GM19395 (cell line): ENCODE measurements around the gene HSPA1A.
"Not testable (repeated sequence)": the region's sequence is repeated elsewhere in the genome, so short reads cannot be mapped to it uniquely, and the experiment has no call there.

Experiments
- ATAC-seq: cut with Tn5 transposase; IDR thresholded peaks from one replicate; pipeline ENCODE4 v1.9.1; 2021; ENCODE audit warnings: mild to moderate bottlenecking, moderate library complexity; ENCODE audit not compliant: unreplicated experiment

HSPA1A gene

GRCh38 chr6:31781244-31782125, 33.9 kb upstream of the HSPA1A start:
- no peak for ATAC-seq

- no peak for ATAC-seq
Measured at GRCh38 chr6:31782126-31782855, 33.1 kb upstream of the HSPA1A start.

- no peak for ATAC-seq
Measured at GRCh38 chr6:31784098-31784925, 31.0 kb upstream of the HSPA1A start.

GRCh38 chr6:31785475-31785874, 29.9 kb upstream of the HSPA1A start:
- no peak for ATAC-seq

- ATAC-seq = no peak
Measured at GRCh38 chr6:31791324-31792089, 23.8 kb upstream of the HSPA1A start.

GRCh38 chr6:31792090-31792374, 23.3 kb upstream of the HSPA1A start:
- ATAC-seq = no peak

- ATAC-seq = no peak
Measured at GRCh38 chr6:31792761-31793171, 22.6 kb upstream of the HSPA1A start.

GRCh38 chr6:31793927-31794245, 21.5 kb upstream of the HSPA1A start:
- ATAC-seq = not testable (repeated sequence)

GRCh38 chr6:31794294-31794865, 21.0 kb upstream of the HSPA1A start:
- no peak for ATAC-seq

GRCh38 chr6:31794866-31795615, 20.3 kb upstream of the HSPA1A start:
- ATAC-seq = peak; percentile 32

- peak; percentile 62 for ATAC-seq
Measured at GRCh38 chr6:31795616-31796298, 19.6 kb upstream of the HSPA1A start, which contains the start of gene VARS1. VARS1 (minus strand) TSS chr6:31795752; CDS start chr6:31795217, 535 bp downstream.

GRCh38 chr6:31796993-31797385, 18.4 kb upstream of the HSPA1A start:
- no peak for ATAC-seq

GRCh38 chr6:31797588-31797987, 17.8 kb upstream of the HSPA1A start:
- ATAC-seq = no peak

GRCh38 chr6:31799781-31800180, 15.6 kb upstream of the HSPA1A start:
- ATAC-seq = no peak

- ATAC-seq = not testable (repeated sequence)
Measured at GRCh38 chr6:31801031-31801927, 14.1 kb upstream of the HSPA1A start.

- peak; percentile 26 for ATAC-seq
Measured at GRCh38 chr6:31805939-31806469, 9.3 kb upstream of the HSPA1A start.

- peak; percentile 85 for ATAC-seq
Measured at GRCh38 chr6:31806470-31807272, 8.7 kb upstream of the HSPA1A start, which contains the start of gene LSM2. LSM2 (minus strand) TSS chr6:31806966; CDS start chr6:31806757, 209 bp downstream.
